ENCODE results near the gene ZNF474. TPM values are rescaled to one million over a fixed set of nuclear protein-coding genes. Genes with fewer than 3 reads are reported as not detected.

ZNF474 gene
- total and polyA plus RNA-seq, 7 donors, result 0.05 to 0.77 (median 0.16) TPM; not detected in 2

GRCh38 chr5:122184676-122185255, 55.4 kb downstream of the ZNF474 start:
- no peak for ATAC-seq
- no peak for DNase-seq
- no peaks in the 10 kb centered on the region for H3K27me3 ChIP-seq (ENCODE audit: insufficient read depth in 3 of 3, low read length in 2 of 3)
- H3K27ac ChIP-seq, result no peak overlapping the region
- H3K36me3 ChIP-seq (ENCODE audit: insufficient read depth in 1 of 2, low read depth in 1 of 2), result no peaks in the 10 kb centered on the region
- H3K9me3 ChIP-seq, result no peaks in the 10 kb centered on the region
- H3K4me3 ChIP-seq, result no peak overlapping the region
- intact Hi-C loops (cut with DNase I), result no loop called here
- H3K4me1 ChIP-seq, result peaks cover 9% of the 10 kb centered on the region
- 66 to 73% (median 67%) methylated on average over 5 of the region's 5 CpGs for WGBS, 3 donors
- TF ChIP-seq CTCF (IDR thresholded peaks at IDR 0.05), result no peak

GRCh38 chr5:122187426-122187825, 58.1 kb downstream of the ZNF474 start:
- H3K4me3 ChIP-seq, result no peak overlapping the region
- no peaks in the 10 kb centered on the region for H3K9me3 ChIP-seq
- peaks cover 9% of the 10 kb centered on the region for H3K4me1 ChIP-seq
- no peak for TF ChIP-seq CTCF (IDR thresholded peaks at IDR 0.05)
- intact Hi-C loops (cut with DNase I), result no loop called here
- ATAC-seq (no peak), DNase-seq (no peak)
- H3K27me3 ChIP-seq (ENCODE audit: insufficient read depth in 3 of 3, low read length in 2 of 3), result no peaks in the 10 kb centered on the region
- no peak overlapping the region for H3K27ac ChIP-seq
- H3K36me3 ChIP-seq (ENCODE audit: insufficient read depth in 1 of 2, low read depth in 1 of 2), result no peaks in the 10 kb centered on the region
- 75 to 78% (median 77%) methylated on average over 3 of the region's 3 CpGs for WGBS, 3 donors

- ATAC-seq (no peak), DNase-seq (no peak)
- WGBS, 3 donors, result 72 to 81% (median 74%) methylated on average over 3 of the region's 3 CpGs
- Histone ChIP-seq H3K36me3 (ENCODE audit: insufficient read depth in 1 of 2, low read depth in 1 of 2) (no peaks in the 10 kb centered on the region), H3K9me3 (no peaks in the 10 kb centered on the region), H3K4me3 (no peak overlapping the region), H3K27me3 (ENCODE audit: insufficient read depth in 3 of 3, low read length in 2 of 3) (no peaks in the 10 kb centered on the region), H3K27ac (no peak overlapping the region), H3K4me1 (peaks cover 4% of the 10 kb centered on the region)
- intact Hi-C loops (cut with DNase I), result loop anchor here in 1 of 2 donors (10.0 kb wide), 1 partner anchor 225 kb away; no protein-coding TSS in a partner anchor
- no peak for TF ChIP-seq CTCF (IDR thresholded peaks at IDR 0.05)
Measured at GRCh38 chr5:122190156-122190555, 60.8 kb downstream of the ZNF474 start.

- H3K36me3 ChIP-seq (ENCODE audit: insufficient read depth in 1 of 2, low read depth in 1 of 2), result no peaks in the 10 kb centered on the region
- H3K27me3 ChIP-seq (ENCODE audit: insufficient read depth in 3 of 3, low read length in 2 of 3), result peaks cover 0 to 2% (median 0%) of the 10 kb centered on the region in 3 donors
- 39 to 44% (median 42%) methylated on average over 8 of the region's 8 CpGs for whole genome bisulfite sequencing, 3 donors
- no peaks in the 10 kb centered on the region for H3K9me3 ChIP-seq
- TF ChIP-seq CTCF (IDR thresholded peaks at IDR 0.05), result peak; percentile 42
- DNase-seq (no peak), ATAC-seq (peak in 1 of 4 donors; percentile 50)
- no peak overlapping the region for H3K4me3 ChIP-seq
- peaks cover 2% of the 10 kb centered on the region for H3K4me1 ChIP-seq
- no peak overlapping the region for H3K27ac ChIP-seq
- intact Hi-C loops (cut with DNase I), result loop anchor here in 1 of 2 donors (10.0 kb wide), 1 partner anchor 222 kb away; no protein-coding TSS in a partner anchor
Measured at GRCh38 chr5:122192497-122193496, 63.5 kb downstream of the ZNF474 start.

All from psoas muscle (tissue), 8 donors.